DMS114 treated with DMSO at 0.1 percent for 48 hours (cell line): ENCODE data around the gene SFI1.

Experiments
- DNase-seq: peaks from one replicate; lab custom pipeline; 2025; ENCODE audit not compliant: unreplicated experiment; lab: John Stamatoyannopoulos, UW

The SFI1 gene

GRCh38 chr22:31616315-31616980, 120.1 kb downstream of the SFI1 start:
- DNase-seq: no peak

- no peak for DNase-seq
These were observed 121.7 kb downstream of the SFI1 start for GRCh38 chr22:31618057-31618456.

DNA sequence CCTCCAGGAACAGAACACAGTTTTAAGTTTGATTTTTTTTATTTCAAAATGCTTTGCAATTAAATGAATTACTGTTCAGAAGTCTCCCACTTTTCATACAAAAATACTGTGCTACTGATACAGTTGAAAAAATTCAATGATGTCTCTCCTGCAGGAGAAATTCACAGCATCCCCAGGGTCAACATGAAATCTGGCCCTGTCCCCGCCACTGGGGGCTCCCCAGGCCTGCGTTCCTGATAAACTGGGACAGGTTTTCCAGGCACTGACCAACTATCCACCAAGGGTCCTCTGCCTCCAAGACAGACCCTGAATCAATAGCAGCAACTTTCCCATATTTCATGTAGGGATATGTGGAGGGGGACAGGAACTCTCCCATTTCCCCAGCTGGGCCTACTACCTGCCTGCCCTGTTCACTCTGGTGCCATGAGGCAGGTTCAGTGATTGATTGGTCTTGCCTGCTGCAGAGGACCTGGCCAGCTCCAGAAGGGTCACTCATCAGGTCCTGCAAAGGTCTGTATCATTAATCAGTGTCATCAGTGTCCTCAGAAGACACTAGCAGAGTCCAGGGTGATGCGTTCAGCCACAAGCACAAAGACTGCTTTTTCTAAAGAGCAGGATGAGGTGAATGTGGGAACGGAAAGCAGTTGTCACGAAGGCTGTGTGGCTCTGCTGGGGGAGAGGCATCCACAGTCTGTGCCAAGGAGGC, 122.3 kb downstream of the SFI1 start:
- no peak for DNase-seq

DNA sequence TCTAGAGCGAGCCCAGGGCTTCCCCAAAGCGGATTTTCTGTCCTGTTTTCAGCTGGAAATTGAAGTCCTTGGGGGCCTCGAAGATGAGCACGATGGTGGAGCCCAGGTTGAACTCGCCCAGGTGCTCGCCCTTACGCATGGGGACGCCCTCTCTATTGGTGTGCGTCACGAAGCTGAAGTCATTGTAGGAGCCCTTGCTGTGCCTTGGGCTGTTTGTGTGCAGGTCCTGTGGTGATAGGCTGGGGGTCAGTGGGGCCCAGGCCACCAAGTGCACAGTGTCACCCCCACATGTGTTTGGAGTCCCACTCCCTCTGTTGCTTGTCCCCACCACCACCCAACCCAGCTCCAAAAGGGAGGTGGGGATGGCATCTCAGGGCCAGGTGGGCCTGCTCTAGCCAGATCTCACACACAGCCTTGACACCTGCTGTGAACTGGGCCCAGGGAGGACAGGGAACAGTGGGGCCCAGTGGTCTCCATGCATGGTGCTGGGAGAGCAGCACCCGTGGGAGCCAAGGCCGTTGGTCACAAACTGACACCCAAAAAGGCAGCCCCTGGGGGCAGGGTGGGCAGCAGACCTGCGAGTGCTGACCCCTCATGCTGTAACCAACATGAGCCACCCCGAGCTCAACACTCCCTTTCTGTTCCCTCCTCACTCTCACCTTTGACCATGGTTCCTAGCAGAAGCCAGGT, 123.4 kb downstream of the SFI1 start:
- no peak for DNase-seq

DNA sequence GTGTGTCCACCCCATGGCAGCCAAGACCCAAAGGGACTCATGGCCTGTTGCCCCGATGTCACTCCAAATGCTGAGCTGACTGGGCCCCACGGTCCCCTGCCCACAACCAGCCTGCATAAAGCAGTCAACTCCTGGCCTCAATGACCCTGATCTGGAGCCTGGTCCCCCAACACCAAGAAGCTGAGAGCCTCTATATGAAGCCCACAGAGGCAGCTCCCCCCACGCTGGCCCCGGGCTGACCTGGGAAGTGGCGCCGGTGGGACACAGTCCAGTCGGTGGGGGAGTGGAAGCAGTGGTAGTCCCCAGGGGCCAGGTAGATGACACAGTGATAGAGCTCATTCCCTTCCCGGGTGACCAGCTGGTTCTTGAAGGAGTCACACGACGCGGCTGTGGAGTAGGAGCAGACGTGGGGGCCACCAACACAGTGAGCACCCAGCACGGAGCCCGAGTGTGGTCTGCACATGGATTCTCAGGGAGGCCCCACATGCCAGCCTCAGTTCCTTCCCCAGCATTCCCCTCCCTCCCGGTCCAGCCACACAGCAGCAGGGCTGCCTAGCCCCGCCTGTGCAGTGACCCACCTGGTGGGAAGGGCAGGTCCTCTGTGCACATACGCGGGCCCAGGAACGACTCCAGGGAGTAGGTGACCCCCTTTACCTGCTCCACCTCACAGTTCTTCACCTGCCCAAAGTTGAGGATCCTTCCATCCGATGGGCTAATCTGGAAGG, 124.6 kb downstream of the SFI1 start:
- DNase-seq: no peak

GRCh38 chr22:31621507-31622124, 125.3 kb downstream of the SFI1 start:
- no peak for DNase-seq

GRCh38 chr22:31622980-31623379, 126.6 kb downstream of the SFI1 start:
- DNase-seq: no peak

DNA sequence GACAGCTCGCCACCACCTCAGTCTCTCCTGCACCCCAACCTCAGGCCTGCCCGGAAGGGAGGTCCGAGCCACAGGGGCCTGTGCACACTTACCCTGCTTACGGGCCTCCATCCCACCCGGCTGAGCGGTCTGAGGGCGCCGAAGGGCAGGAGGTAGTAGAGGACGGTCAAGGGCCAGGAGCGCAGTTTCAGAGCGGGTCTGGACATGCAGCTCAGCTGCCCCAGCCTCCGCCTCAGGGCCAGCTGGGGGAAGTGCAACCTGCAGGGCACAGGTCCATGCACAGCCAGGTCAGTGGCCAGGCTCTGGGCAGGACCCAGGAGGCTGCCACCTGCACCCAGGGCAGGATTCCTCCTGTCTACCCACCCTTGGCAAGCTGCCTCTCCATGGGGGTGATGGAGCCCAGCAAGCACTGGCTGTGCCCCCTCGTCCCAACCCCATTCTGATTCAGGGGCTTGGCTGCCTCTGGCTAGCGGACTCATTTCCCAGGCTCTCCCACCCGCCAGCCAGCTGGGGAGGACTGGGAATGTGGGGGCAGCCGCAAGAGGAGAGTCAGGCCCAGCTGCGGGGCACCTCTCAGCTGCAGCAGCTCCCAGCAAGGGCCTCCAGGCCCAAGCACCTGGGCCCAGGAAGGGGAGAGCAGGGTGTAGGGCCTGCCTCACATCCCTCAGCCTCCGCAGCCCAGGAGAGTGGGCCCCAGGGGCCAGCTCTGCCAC, 127.4 kb downstream of the SFI1 start:
- DNase-seq: no peak

GRCh38 chr22:31625257-31625640, 128.9 kb downstream of the SFI1 start:
- no peak for DNase-seq

- no peak for DNase-seq
These were observed 129.5 kb downstream of the SFI1 start for GRCh38 chr22:31625661-31626426.

DNA sequence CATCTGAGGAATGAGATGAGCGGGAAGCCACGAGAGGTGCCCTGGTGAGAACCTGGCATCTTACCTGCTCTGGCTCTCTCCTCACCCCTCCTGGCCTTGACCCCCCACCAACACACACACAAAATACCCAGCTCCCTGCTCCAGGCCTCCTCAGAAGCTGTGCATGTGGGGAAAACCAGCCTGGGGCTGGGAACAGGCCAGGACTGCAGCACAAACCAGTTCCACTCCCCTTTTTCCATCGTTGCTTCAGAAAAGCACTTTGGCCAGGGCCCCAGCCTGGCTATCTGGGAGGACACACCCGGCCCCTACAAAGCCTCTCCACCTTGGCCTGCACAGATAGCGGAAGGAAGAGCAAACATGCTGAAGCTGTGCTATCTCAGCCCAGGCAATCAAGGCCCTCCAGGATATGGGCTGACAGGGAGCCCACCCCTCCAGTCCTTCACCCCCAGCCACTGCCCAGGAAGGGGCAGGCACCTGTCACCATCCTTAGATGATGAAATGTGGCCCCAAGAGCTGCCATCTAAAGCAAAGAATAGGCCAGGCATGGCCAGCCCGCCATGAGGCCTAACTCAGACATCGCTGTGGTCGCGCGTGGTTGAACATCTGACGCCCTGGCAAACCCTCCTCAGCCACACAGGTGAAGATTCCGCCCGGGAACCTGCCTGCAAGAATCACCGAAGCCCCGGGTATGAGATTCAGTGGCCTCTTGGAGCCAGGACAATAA, 130.3 kb downstream of the SFI1 start:
- no peak for DNase-seq

GRCh38 chr22:31627223-31627731, 130.9 kb downstream of the SFI1 start:
- DNase-seq: no peak

GRCh38 chr22:31628362-31628761, 132.0 kb downstream of the SFI1 start:
- DNase-seq: no peak

DNA sequence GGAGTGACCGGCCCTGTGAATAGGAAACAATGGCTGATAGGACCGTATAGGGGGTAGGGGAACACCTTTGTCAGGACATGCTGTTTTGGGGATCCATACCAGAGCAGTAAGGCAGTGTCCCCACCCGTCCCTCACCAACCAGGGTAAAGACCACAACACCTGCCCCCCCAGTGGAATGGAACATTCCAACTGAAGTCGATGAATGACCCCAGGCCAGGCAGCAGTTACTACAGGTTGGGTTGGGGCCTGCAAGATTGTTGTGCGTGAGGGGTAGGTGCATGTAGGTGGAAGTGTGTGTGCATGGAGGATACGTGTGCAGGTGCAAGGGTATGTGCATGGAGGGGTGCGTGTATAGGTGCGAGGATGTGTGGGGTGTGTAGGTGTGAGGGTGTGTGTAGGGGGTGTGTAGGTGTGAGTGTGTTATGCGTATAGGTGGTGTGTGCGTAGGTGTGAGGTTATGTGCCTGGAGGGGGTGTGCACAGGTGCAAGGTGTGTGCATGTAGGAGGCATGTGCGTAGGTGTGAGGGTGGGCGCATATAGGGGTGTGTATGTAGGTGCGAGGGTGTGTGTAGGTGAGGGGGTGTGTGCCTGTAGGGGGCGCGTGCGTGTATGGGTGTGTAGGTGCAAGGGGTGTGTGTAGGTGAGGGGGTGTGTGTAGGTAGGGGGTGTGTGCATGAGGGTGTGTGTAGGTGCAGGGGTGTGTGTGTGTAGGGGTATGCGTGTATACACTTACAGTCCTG, 132.8 kb downstream of the SFI1 start:
- no peak for DNase-seq

- no peak for DNase-seq
These were observed 133.4 kb downstream of the SFI1 start for GRCh38 chr22:31629741-31630184.

DNA sequence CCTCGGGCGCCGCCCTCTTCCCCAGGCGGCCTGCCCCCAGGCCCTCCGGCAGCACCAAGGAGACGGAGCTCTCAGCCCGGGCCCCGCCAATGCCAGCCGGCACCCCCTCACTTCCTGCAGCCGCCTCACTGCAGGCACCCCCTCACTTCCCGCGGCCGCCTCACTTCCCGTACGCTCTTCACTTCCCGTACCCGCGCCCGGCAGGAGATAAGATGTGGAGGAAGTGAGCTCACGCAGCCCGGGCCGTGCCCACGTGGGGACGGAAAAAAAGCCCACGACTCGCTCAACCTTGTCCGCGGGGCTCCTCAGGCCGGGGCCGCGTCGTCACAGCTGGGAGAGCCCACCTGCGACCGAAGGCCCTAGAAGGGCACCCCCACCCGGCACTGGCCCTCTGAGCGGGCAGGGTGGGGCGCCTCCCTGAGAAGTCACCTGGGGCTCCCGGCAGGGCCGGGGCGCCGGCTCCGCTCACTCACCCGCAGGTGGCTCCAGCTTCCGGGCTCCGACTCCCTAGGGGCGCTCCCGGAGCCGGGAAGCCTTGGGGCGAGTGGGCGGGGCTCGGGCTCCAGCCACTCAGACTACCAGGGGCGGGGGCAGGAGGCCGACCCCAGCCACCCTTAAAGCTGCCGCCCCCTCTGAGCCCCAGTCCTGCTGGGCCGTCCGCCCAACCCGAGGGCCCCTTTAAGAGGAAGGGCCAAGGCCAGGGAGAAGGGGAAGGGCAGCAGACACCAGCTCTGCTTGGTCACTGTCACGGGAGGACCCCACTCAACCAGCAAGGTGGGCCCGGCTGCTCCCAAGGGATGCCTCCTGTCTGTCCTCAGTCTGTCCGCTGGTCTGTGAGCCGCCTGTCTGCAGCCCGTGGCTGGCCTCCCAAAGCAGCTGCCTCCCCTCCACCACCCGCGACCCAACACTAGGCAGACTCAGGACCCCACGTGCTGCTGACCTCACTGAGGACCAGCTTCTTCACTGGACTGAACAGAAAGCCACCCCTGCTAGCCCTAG, 134.3 kb downstream of the SFI1 start:
- DNase-seq: no peak

GRCh38 chr22:31631436-31631835, 135.1 kb downstream of the SFI1 start:
- no peak for DNase-seq
